RWPE1 (cell line): ENCODE data around the gene CD28.
A peak's percentile ranks its signal among the peaks of the same experiment; 100 is the strongest.

Source experiments
- CTCF ChIA-PET: fragments of 350-600 bp; sonication (Branson Sonifier 250); formaldehyde crosslinking; extraction: SDS; loops from one replicate; lab custom pipeline; 2021; lab: Yijun Ruan, JAX
- POLR2A ChIA-PET: fragments of 400-600 bp; formaldehyde crosslinking; extraction: SDS; loops from one replicate; lab custom pipeline; 2020; ENCODE audit warnings: antibody characterized with exemption; ENCODE audit not compliant: low non-redundant PET; lab: Yijun Ruan, JAX
- DNase-seq: peaks from one replicate; pipeline ENCODE4 v3.0.0; 2012; ENCODE audit warnings: low spot score
- H3K27ac ChIP-seq: fragments of 450-650 bp; 2 replicates; pipeline ENCODE4 v1.5.1; 2017
- CTCF ChIP-seq: fragments of 450-650 bp; conservative IDR thresholded peaks from 2 replicates; pipeline ENCODE4 v1.5.1; 2017; ENCODE audit warnings: low read depth, mild to moderate bottlenecking

Gene CD28

GRCh38 chr2:203743441-203743981 lies 37.1 kb downstream of the CD28 start:
- ChIA-PET POLR2A (no interaction called here), CTCF (interaction anchor here (0.6 kb wide), 1 partner anchor 133 kb away, joined by 3 read pairs; no protein-coding TSS in a partner anchor)
- peak; percentile 26 for DNase-seq
- TF ChIP-seq CTCF = no peak
- H3K27ac ChIP-seq = peak overlapping the region; percentile 69

- ChIA-PET CTCF (no interaction called here), POLR2A (no interaction called here)
- DNase-seq = no peak
- no peak for TF ChIP-seq CTCF
- no peak overlapping the region for H3K27ac ChIP-seq
Measured at GRCh38 chr2:203744091-203744490, 37.7 kb downstream of the CD28 start.

- no peak for DNase-seq
- no peak for TF ChIP-seq CTCF
- no peak overlapping the region for H3K27ac ChIP-seq
- CTCF ChIA-PET = no interaction called here
- POLR2A ChIA-PET = no interaction called here
Measured at GRCh38 chr2:203745267-203745666, 38.8 kb downstream of the CD28 start.

GRCh38 chr2:203748331-203749126 lies 42.1 kb downstream of the CD28 start:
- ChIA-PET CTCF (interaction anchor here (0.8 kb wide), 1 partner anchor 13 kb away, joined by 3 read pairs; no protein-coding TSS in a partner anchor), POLR2A (no interaction called here)
- no peak for DNase-seq
- no peak overlapping the region for H3K27ac ChIP-seq
- TF ChIP-seq CTCF = no peak

GRCh38 chr2:203750346-203751068 lies 44.1 kb downstream of the CD28 start:
- DNase-seq = no peak
- ChIA-PET POLR2A (no interaction called here), CTCF (interaction anchor here (1.0 kb wide), 1 partner anchor 113 kb away, joined by 3 read pairs; no protein-coding TSS in a partner anchor)
- no peak overlapping the region for H3K27ac ChIP-seq
- TF ChIP-seq CTCF = no peak

- H3K27ac ChIP-seq = no peak overlapping the region
- no peak for TF ChIP-seq CTCF
- ChIA-PET CTCF (no interaction called here), POLR2A (no interaction called here)
- DNase-seq = no peak
Measured at GRCh38 chr2:203751685-203752271, 45.3 kb downstream of the CD28 start.
